Parathyroid adenoma (tissue), 2 donors: ENCODE measurements around the gene KRTAP10-1.

ENCODE experiments used
- H2AFZ ChIP-seq: fragments of 300-600 bp; sonication (generic); one replicate; pipeline ENCODE4 v1.7.0; 2017; ENCODE audit warnings: antibody characterized with exemption, mild to moderate bottlenecking
- H3K27ac ChIP-seq: fragments of 300-600 bp; sonication (generic); one replicate; pipeline ENCODE4 v1.7.0; 2017
- H3K27me3 ChIP-seq: fragments of 300-600 bp; sonication (generic); one replicate; pipeline ENCODE4 v1.7.0; 2017; ENCODE audit warnings: low read length; ENCODE audit not compliant: control insufficient read depth, insufficient read depth
- H3K36me3 ChIP-seq: fragments of 300-600 bp; sonication (generic); one replicate; pipeline ENCODE4 v1.7.0; 2017; ENCODE audit warnings: low read length; ENCODE audit not compliant: control insufficient read depth, insufficient read depth
- H3K4me1 ChIP-seq: fragments of 300-600 bp; sonication (generic); one replicate; pipeline ENCODE4 v1.7.0; 2017; ENCODE audit warnings: control low read depth
- H3K4me2 ChIP-seq: fragments of 300-600 bp; sonication (generic); one replicate; pipeline ENCODE4 v1.7.0; 2017; ENCODE audit warnings: low read length
- H3K4me3 ChIP-seq: fragments of 300-600 bp; sonication (generic); one replicate; pipeline ENCODE4 v1.7.0; 2017; ENCODE audit warnings: low read depth, low read length
- H3K79me2 ChIP-seq: fragments of 300-600 bp; sonication (generic); one replicate; pipeline ENCODE4 v1.7.0; 2017; ENCODE audit warnings: control low read depth
- H3K9ac ChIP-seq: fragments of 300-600 bp; sonication (generic); one replicate; pipeline ENCODE4 v1.7.0; 2017; ENCODE audit warnings: mild to moderate bottlenecking
- H3K9me3 ChIP-seq: fragments of 300-600 bp; sonication (generic); one replicate; pipeline ENCODE4 v1.7.0; 2017; ENCODE audit warnings: low read length; ENCODE audit not compliant: control insufficient read depth
- CTCF ChIP-seq: fragments of 300-600 bp; sonication (generic); IDR thresholded peaks from one replicate; pipeline ENCODE4 v1.7.0; 2017; ENCODE audit warnings: antibody characterized with exemption, mild to moderate bottlenecking
- donor health status: primary hyperparathyroidism.

KRTAP10-1 gene

GRCh38 chr21:44498280-44499210 lies 41.5 kb downstream of the KRTAP10-1 start:
- H3K36me3 ChIP-seq = no peaks in the 10 kb centered on the region
- no peaks in the 10 kb centered on the region for H3K27me3 ChIP-seq
- no peak overlapping the region for H3K27ac ChIP-seq
- no peaks in the 10 kb centered on the region for H3K9me3 ChIP-seq
- H3K9ac ChIP-seq = no peak overlapping the region
- H3K4me2 ChIP-seq = no peak overlapping the region
- no peaks in the 10 kb centered on the region for H3K4me1 ChIP-seq
- H3K4me3 ChIP-seq = no peak overlapping the region
- no peak for TF ChIP-seq CTCF
- H2AFZ ChIP-seq = no peak overlapping the region
- H3K79me2 ChIP-seq = no peaks in the 10 kb centered on the region

GRCh38 chr21:44497703-44498126 lies 42.3 kb downstream of the KRTAP10-1 start:
- Histone ChIP-seq H3K36me3 (no peaks in the 10 kb centered on the region), H3K4me2 (no peak overlapping the region), H3K27ac (no peak overlapping the region), H3K79me2 (no peaks in the 10 kb centered on the region), H3K27me3 (no peaks in the 10 kb centered on the region), H3K4me3 (no peak overlapping the region), H2AFZ (no peak overlapping the region), H3K9me3 (no peaks in the 10 kb centered on the region), H3K4me1 (no peaks in the 10 kb centered on the region), H3K9ac (no peak overlapping the region)
- no peak for TF ChIP-seq CTCF

- Histone ChIP-seq H3K27ac (no peak overlapping the region), H3K79me2 (no peaks in the 10 kb centered on the region), H2AFZ (no peak overlapping the region), H3K4me1 (no peaks in the 10 kb centered on the region), H3K27me3 (no peaks in the 10 kb centered on the region), H3K4me2 (no peak overlapping the region), H3K36me3 (no peaks in the 10 kb centered on the region), H3K9me3 (no peaks in the 10 kb centered on the region), H3K9ac (no peak overlapping the region), H3K4me3 (no peak overlapping the region)
- TF ChIP-seq CTCF = no peak
These were observed 43.1 kb downstream of the KRTAP10-1 start for GRCh38 chr21:44496564-44497550.

GRCh38 chr21:44495611-44496563 lies 44.1 kb downstream of the KRTAP10-1 start:
- Histone ChIP-seq H3K9me3 (no peaks in the 10 kb centered on the region), H3K27ac (no peak overlapping the region)

More at GRCh38 chr21:44495611-44496563, 44.1 kb downstream of the KRTAP10-1 start:
- H3K36me3 ChIP-seq = no peaks in the 10 kb centered on the region
- no peaks in the 10 kb centered on the region for H3K27me3 ChIP-seq
- no peak overlapping the region for H3K4me2 ChIP-seq
- H3K4me3 ChIP-seq = no peak overlapping the region
- H3K79me2 ChIP-seq = no peaks in the 10 kb centered on the region
- no peaks in the 10 kb centered on the region for H3K4me1 ChIP-seq
- H3K9ac ChIP-seq = no peak overlapping the region
- H2AFZ ChIP-seq = no peak overlapping the region
- TF ChIP-seq CTCF = no peak
